Measurements from ENCODE around the gene PCED1A. TPM values are rescaled to one million over a fixed set of nuclear protein-coding genes. Genes with fewer than 3 reads are reported as not detected.

The PCED1A gene
- total and polyA plus RNA-seq, 2 of the 8 experiments (the other 6 are each of a cell fraction or from before 2014, with no cell fraction given) = 13.4 to 18.9 TPM

DNA sequence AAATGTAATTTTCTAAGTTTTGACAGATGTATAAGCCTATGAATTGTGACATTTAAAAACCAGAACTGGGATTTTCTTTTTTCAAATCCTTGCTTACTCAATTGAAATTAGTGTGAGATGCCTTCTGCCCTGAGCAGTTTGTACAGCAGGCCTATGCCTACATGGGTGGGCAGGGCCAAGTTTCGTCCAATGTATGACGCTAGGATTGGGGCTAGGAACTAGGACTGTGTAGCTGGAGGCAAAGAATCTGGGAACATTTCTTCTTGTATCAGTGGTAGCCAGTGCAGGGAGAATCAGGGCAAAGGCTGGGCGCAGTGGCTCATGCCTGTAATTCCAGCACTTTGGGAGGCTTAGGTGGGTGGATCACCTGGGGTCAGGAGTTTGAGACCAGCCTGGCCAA is 28.9 kb upstream of the PCED1A start:
- no peak for FAIRE-seq
- CTCF ChIA-PET (ENCODE audit: partially characterized antibody) = interaction anchor here (0.6 to 1.4 kb wide), 2 partner anchors 8 to 181 kb away, joined by 3 to 5 read pairs; no protein-coding TSS in a partner anchor
- WGBS, 2 experiments (ENCODE audit: extremely low coverage in 1 of 2, insufficient coverage in 1 of 2, insufficient read length in 1 of 2, insufficient replicate concordance in 2 of 2, low coverage in 1 of 2, low lambda C conversion rate in 2 of 2, missing lambda C conversion rate in 1 of 2) = 93% methylated on average over 3 of the region's 3 CpGs; no CpG with 5 or more reads in 1 of the 2 experiments

More for the DNA sequence above, 28.9 kb upstream of the PCED1A start:
- H4K5ac ChIP-seq (ENCODE audit: insufficient read length, low read depth, low read length) = no peak overlapping the region
- DNase-seq (ENCODE audit: low read depth in 1 of 2, low spot score in 2 of 2) = no peak
- H2BK20ac ChIP-seq (ENCODE audit: low read length) = no peak overlapping the region
- H3K23ac ChIP-seq (ENCODE audit: insufficient read length) = no peak overlapping the region
- H2BK120ac ChIP-seq (replicated peaks; ENCODE audit: low read depth, low read length) = no peak overlapping the region
- H4K20me1 ChIP-seq (replicated peaks in 1 of 2; ENCODE audit: control insufficient read depth in 1 of 2, insufficient read depth in 2 of 2, low read length in 2 of 2) = peaks cover 0 to 3% of the 10 kb centered on the region in 2 experiments
- no peak overlapping the region for H3K4me2 ChIP-seq (ENCODE audit: insufficient read depth in 1 of 2, low read depth in 2 of 2, low read length in 2 of 2)
- no peak overlapping the region for H3K4ac ChIP-seq (replicated peaks; ENCODE audit: insufficient read length, low read depth, low read length)
- peaks cover 0 to 6% of the 10 kb centered on the region in 2 experiments; a peak in 2 of 4 replicates for H3K79me2 ChIP-seq (ENCODE audit: control insufficient read depth in 1 of 2, insufficient read depth in 2 of 2, low read length in 2 of 2)
- H2BK5ac ChIP-seq (ENCODE audit: low read depth, low read length) = no peak overlapping the region
- H3K14ac ChIP-seq (ENCODE audit: insufficient read length) = no peak overlapping the region
- H2BK15ac ChIP-seq (ENCODE audit: low read length) = no peak overlapping the region
- no peak overlapping the region for H2BK12ac ChIP-seq (ENCODE audit: low read depth, low read length)
- peaks cover 0 to 24% (median 14%) of the 10 kb centered on the region in 4 experiments; a peak in 5 of 7 replicates for H3K27me3 ChIP-seq (replicated peaks in 1 of 4; ENCODE audit: control insufficient read depth in 3 of 4, extremely low read depth in 1 of 4, insufficient read depth in 3 of 4, low read length in 3 of 4)
- POLR2A ChIA-PET (ENCODE audit: partially characterized antibody) = interaction anchor here (1.3 to 2.3 kb wide), 2 partner anchors 8 to 14 kb away, joined by 3 to 12 read pairs; no protein-coding TSS in a partner anchor
- H3K36me3 ChIP-seq (ENCODE audit: control insufficient read depth in 2 of 4, insufficient read depth in 4 of 4, low read length in 3 of 4) = no peaks in the 10 kb centered on the region
- H4K8ac ChIP-seq (ENCODE audit: extremely low read depth, insufficient read depth, low read length) = no peak overlapping the region
- no peak overlapping the region for H2AK5ac ChIP-seq (ENCODE audit: low read depth, low read length)
- no peak overlapping the region for H3K9ac ChIP-seq (replicated peaks in 1 of 4; ENCODE audit: extremely low read depth in 1 of 4, low read depth in 3 of 4, low read length in 3 of 4)
- no peak overlapping the region for H3K27ac ChIP-seq (ENCODE audit: low read depth, low read length)
- H3K79me1 ChIP-seq (ENCODE audit: low read depth, low read length) = 0 out of 2 replicates have a peak, but pooled peaks cover under 1% of the 10 kb centered on the region
- H3K56ac ChIP-seq (replicated peaks; ENCODE audit: insufficient read length, low read depth, low read length) = no peak overlapping the region
- no peak overlapping the region for H3K18ac ChIP-seq (ENCODE audit: extremely low read depth, low read length)
- H4K91ac ChIP-seq (replicated peaks; ENCODE audit: insufficient read length, low read length) = no peak overlapping the region
- no peaks in the 10 kb centered on the region for H3K9me3 ChIP-seq (ENCODE audit: insufficient read depth in 2 of 2, low read depth in 1 of 2, low read length in 1 of 2)
- H2AFZ ChIP-seq (ENCODE audit: low read length) = no peak overlapping the region
- H3K23me2 ChIP-seq (ENCODE audit: low read depth, low read length) = peaks cover 12% of the 10 kb centered on the region
- TF ChIP-seq, protein P1, sequence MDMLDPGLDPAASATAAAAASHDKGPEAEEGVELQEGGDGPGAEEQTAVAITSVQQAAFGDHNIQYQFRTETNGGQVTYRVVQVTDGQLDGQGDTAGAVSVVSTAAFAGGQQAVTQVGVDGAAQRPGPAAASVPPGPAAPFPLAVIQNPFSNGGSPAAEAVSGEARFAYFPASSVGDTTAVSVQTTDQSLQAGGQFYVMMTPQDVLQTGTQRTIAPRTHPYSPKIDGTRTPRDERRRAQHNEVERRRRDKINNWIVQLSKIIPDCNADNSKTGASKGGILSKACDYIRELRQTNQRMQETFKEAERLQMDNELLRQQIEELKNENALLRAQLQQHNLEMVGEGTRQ (IDR thresholded peaks at IDR 0.05; ENCODE audit: low read length) = no peak
- no peak for TF ChIP-seq CBX5 (IDR thresholded peaks at IDR 0.05; ENCODE audit: low read depth, low read length)
- H3K4me3 ChIP-seq (ENCODE audit: extremely low read depth in 1 of 4, insufficient read depth in 2 of 4, low read depth in 3 of 4, low read length in 4 of 4) = no peak overlapping the region
- peaks cover 0 to 4% (median 3%) of the 10 kb centered on the region in 4 experiments; a peak in 6 of 7 replicates for H3K4me1 ChIP-seq (replicated peaks in 1 of 4; ENCODE audit: control insufficient read depth in 3 of 4, insufficient read depth in 4 of 4, low read length in 3 of 4)

Data from H1 (cell line).